Measurements from ENCODE around the gene MAB21L4. TPM values are rescaled to one million over a fixed set of nuclear protein-coding genes. Genes with fewer than 3 reads are reported as not detected.

The MAB21L4 gene
- total RNA-seq, 1 experiment from 2014 or later: not detected

DNA sequence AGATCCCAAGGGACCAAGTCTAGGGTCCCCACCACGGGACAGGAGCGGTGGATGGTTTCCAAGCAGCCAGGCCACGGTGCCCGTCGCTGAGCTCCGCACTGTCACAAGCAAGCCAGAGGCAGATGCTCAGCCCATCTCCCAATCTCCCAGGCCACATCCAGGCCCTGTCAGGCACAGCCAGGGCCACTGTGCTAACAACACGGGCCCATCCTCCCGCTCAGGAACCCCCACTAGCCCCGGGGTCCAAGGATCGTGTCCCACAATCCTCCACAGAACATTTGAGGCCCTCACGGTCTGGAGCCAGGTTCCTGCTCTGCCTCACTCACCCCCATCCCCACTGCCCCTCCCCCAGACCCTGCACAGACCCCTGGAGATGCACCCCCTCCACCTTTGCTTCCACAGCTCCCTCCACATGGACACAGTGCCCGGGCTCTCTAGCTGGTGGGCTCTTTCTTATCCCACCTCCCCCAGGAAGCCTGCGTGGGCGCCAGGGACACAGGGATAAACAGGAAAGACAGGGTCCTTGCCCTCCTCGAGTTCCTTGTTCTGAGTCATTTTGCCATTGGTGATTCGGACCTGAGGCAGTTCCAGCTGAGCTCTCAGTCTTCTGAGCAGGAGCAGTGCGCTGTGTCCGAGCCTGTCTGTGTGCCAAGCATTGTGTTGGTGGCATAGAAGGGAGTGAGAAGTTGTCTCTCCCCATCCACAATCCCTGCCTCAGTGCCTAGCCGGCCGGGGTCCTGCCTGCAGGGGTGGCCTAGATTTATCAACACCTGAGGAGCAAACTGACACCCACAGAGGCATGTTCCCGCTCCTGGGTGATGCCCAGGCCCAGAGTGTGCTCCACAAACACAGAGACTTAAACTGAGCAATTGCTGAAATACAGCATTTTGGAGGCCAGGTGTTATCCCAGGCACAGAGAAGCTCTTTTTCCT lies 17.2 kb upstream of the MAB21L4 start:
- no peak for DNase-seq (ENCODE audit: low spot score)

DNA sequence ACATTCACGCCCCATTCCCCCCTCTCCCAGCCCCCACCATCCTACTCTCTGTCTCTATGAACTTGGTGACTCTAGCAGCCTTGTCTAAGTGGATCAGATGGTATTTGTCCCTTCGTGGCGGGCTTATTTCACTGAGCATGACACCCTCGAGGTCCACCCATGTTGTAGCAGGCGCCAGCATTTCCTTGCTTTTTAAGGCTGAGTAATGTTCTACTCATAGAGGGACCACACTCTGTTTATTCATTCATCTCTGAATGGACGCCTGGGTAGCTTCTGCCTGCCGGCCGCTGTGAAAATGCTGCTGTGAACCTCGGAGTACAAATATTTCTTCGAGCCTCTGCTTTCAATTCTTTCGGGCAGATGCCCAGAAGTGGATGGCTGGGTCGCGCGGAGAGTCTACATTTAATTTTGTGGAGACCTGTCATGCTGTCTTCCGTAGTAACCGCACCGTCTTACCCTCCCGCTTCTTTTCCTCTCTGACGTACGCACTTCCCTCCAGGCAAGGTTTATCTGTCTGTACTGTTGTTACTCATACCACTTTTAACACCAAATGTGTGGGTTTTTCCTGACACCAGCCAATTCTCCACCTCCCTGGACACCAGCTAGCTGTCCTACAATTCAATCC lies 15.8 kb upstream of the MAB21L4 start:
- peak; percentile 52 for DNase-seq (ENCODE audit: low spot score)

DNA sequence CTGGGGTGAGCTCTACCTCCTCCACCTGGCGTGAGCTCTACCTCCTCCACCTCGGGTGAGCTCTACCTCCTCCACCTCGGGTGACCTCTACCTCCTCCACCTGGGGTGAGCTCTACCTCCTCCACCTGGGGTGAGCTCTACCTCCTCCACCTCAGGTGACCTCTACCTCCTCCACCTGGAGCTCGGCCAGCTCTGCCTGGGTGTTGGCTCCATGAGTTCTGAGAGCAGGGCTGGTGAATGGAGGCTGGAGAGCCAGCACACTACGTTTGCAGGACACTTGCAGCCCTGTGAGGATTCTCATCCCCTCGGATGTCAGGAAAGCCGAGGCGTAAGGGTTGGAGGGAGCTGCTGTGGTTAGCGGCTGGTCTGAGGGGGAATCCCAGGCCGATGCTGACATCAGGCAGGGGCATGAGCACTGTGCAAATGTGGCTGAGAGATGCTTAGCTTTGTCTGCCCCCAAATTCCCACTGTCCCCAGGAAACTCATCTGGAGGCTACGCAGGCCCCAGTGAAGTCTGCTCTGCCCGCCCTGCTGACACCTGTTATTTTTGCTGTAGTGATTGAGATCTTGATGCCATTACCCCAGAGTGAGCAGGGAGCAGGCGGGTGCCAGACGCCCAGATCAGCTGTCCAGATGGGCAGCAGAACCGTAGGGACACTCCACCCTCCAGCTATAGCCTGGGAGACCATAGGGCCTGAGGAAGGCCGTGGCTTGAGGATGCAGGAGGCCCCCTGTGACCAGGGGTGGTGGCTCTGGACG lies 13.4 kb upstream of the MAB21L4 start:
- no peak for DNase-seq (ENCODE audit: low spot score)

DNA sequence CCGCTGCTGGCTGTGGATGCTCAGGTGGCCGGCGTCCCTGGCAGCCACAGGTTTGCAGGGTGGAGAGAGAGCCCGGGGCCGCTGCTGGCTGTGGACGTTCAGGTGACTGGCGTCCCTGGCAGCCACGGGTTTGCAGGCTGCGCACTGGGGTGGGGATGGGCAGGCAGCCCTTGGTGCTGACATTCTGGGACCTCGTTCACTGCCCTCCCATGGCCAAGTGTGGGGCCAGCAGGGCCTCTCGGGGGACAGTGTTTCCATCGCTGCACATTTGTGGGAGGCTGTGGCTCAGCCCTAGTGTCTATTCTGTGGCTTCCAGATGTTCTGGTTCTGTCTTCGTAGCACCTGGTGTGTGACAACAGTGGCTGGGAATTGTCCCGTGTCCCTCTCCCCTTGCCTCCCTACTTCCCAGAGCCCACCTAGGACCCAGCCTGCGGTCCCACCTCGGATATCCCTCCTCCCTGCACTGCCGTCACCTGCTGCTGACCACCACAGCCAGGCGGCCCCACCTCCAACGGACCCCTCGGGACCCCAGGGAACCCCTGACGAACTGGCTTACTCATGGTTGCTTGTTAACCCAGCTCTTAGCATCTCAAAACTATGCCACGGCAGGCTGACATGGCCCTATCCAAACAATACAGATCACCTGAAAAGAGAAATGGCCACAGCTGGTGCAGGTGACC lies 11.1 kb upstream of the MAB21L4 start:
- DNase-seq (ENCODE audit: low spot score): no peak

DNA sequence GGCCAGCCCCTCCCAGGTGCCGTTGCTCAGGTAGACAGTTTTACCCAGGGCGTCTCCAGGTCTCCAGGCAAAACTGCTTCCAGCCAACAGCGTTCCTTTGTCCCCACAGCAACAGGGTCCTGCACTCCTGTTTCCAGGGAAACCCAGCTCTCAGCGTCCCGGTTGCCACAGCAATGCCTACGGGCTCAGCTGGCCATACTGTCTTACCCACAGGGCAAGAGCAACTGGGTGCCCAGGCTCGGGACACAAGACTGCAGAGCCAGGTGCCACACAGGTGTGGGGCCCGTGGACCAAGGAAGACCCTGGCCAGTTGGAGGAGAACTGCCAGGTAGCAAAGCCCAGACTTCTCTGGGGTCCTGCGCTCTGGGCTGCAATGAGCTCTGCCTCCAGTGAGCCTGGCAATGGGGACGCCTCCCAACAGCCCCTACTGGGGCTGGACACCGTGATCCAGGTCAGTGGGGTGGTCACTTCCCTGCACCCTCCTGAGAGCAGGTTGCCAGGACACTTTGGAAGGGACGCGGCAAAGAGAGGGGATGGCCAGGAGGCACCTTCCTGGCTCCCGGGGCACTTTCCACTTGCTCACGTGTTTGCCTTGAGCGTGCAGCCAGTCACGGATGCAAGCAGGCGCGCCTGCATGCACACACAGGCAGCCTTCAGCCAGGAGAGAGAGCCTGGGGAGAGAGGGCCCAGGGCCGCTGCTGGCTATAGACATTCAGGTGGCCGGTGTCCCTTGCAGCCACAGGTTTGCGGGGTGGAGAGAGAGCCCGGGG lies 10.4 kb upstream of the MAB21L4 start, which contains the start of gene CROCC2:
Gene CROCC2 (plus strand): TSS at position 196 of the 770 bp plus-strand sequence. CDS start 178 bp downstream, at position 374.
- no peak for DNase-seq (ENCODE audit: low spot score)

DNA sequence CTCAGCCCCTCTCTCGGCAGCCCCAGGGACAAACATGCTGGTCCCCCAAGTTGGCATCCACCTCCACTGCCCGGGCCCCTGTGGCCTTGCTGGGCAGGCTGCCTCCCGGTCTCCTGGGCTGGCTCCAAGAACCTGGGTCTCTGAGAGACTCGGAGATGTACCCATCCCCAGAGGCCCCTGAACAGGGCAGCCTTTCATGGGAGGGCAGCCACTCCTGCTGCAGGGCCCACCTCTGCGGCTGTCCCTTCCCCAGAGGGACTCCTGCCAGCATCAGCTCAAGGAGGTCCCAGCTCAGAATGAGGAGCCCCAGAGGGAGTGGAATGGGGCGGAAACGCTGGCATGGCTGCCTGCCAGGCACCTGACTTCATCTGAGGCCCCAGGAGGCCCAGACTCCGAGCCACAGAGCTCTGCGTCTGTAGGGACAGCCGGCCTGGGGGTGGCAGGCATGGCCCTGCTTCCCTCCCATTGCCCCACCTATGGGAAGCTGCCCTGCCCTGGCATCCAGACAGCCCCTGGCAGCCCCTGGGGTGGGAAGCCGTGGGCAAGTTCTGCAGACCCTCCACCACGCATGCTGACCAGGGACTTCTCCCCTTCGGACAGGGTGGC lies 9.3 kb upstream of the MAB21L4 start:
- DNase-seq (ENCODE audit: low spot score): peak; percentile 50

DNA sequence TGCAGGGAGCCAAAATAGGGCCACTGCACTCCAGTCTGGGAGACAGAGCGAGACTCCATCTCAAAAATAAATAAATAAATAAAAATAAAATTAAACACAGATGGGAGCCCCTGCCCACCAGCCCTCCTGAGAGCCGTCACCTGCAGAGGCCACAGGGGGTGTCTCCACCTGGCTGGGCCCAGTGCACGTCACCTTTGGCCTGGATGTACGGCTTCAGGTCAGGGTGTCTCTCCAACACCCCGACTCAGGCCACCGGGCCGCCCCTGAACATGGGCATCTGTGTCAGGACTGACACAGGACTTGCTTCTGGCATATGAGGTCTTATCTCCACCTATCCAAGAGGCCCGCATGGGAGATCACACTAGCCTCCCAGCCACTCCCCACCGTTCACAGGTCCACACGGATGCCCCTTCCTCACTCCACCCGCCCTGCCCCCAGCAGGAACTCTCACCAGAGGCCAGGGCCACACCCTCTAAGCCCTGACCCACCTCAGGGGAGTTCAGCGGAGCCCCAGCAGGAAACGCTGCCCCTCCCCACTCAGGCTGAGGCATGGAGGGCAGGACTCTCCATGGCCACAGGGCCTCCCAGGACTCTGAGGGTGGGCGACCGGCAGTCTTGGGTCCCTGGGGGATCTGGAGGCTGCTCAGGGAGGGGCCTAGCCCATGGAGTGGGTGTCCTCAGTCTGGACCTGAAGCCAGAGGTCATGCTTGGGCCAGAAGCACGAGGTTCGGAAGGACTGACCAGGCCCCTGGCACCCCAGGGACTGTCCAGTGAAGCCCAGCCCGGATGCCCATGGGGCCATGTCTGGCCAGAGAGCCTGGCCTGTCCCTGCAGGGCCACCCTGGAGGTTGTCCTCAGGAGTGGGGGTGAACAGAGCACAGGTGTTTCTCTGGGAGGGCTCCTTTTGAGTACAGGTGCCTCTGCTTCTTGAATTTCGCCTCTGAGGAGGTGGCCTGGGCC lies 8.5 kb upstream of the MAB21L4 start:
- no peak for DNase-seq (ENCODE audit: low spot score)

DNA sequence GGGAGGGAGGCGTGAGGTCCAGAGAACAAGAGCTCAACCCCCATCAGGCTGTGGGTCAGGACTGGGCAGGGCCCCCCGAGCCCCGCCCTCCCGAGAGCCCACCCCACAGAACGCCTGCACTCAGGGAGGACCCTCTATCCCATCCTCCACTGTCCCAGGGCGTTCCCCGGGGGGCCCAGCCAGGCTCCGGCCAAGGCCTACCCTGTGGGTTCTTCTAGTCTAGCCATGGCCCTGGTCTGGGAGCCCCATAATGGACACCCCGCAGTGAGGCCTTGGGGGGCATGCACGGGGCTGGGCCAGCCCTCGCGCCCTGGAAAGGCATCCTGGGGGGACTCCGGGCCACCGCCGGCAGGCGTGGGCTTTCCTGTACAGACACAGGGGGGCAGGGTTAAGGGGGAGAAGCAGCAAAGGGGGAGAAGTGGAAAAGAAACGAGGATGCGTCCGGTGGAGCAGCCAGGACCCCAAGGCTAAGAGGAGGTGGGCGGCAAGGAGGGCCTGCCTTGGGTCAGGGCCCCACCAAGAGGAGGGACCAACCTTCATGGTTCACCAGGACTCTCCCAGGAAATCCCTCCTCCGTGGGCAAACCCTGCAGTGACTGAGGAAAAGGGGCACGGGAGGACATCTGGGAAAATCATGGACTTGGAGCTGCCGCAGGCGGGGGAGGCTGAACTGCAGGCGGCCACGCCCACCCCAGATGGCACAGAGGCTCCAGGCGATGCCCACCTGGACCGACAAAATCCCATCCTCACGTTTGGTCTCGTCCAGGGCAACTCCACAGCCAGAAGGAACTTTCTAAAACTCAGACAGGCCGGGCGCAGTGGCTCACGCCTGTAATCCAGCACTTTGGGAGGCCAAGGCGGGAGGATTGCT lies 7.5 kb upstream of the MAB21L4 start:
- no peak for DNase-seq (ENCODE audit: low spot score)

DNA sequence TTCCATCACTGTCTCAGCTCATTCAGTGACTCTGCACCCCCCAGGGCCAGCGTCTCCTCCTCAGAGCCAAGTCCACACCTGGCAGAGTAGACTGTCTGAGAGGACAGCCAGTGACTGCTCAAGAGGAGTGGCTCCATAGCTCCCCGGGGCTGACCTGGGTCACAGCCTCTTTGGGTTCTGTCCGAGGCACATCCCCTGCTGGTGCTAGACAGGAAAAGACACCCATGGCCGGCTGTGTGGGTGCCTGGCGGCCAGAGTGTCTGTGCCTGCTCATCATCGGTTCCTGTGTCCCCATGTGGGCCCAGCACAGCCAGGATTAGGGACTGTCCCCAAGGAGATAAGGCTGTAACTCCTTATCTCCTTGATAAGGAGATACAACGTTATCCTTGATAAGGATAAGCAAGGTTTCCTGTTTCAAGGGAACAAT lies 6.7 kb upstream of the MAB21L4 start:
- no peak for DNase-seq (ENCODE audit: low spot score)

DNA sequence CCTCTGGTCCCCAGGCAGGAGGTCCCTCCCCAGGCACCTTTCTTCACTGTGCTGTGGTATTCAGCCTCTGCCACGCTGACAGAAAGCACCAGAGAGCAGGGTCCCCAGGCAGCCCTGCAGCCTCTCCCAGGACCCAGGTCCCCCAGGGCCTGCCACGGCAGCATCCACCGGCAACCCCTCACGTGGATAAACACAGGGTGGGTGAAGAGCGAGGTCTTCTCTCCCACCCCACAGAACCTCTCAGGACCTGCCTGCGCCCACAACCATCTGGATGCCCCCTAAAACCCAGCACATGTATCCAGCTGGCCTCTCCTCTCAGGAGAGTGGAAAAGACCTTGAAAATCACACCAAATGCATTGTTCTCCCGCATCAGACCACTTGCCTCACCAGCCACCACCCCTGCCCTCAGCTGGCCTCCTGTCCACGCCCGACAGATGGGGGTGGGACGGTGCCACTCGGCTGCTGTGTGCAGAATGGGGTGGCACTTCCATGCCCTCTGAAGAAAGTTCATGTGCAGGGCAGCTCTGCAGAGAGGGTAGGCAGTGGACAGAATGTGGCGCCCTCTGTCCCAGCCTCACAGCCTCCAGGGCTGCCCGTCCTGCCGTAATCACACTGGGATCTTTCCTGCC lies 6.1 kb upstream of the MAB21L4 start:
- no peak for DNase-seq (ENCODE audit: low spot score)

DNA sequence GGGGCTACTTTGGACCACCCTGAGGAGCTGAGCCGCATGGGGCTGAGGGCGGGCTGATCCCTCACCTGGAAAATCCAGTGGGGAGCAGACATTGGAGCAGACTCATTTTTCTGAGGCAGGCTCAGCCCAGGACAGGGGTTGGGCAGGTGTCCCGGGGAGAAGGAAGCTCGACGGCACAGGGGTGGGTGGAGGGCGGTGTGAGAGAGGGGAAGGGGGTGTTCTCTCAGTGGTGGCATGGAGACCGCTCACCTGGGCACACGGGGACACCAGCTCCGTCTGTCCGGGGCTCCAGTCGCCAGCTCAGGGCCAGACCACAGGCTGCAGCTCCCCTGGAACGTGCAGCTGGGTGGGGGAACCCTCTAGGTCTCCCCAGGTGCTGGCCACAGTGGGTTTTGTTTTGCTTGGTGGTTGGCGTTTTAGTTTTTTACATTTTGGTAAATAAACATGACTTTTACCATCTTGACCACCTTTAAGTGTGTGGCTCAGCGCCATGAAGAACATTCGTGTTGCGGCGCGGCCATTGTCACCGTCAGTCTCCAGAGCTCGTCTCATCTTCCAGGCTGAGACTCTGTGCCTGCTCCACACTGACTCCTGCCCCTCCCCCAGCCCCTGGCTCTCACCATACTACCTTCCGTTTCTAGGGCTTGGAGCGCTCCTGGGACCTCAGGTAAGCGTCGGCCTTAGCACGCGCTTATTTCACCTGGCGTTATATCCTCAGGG lies 4.3 kb upstream of the MAB21L4 start:
- DNase-seq (ENCODE audit: low spot score): no peak

DNA sequence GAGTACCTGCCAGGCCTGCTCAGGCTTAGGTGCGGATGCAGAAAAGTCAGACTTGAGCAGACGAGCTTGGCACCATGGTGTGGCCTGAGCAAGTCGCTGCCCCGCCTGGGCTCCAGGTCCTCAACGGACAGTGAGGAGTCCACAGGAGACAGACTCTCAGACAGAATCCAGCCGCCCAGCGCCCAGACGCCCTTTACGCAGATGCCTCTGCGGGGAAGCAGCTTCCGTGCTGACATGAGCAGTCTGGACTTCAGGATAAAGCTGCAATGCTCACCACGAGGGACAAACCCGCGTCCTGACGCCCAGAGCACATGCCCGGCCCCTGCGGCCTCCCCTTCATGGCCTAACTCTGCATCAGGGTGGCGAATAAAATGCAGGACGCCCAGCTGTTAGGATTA lies 3.5 kb upstream of the MAB21L4 start:
- no peak for DNase-seq (ENCODE audit: low spot score)

DNA sequence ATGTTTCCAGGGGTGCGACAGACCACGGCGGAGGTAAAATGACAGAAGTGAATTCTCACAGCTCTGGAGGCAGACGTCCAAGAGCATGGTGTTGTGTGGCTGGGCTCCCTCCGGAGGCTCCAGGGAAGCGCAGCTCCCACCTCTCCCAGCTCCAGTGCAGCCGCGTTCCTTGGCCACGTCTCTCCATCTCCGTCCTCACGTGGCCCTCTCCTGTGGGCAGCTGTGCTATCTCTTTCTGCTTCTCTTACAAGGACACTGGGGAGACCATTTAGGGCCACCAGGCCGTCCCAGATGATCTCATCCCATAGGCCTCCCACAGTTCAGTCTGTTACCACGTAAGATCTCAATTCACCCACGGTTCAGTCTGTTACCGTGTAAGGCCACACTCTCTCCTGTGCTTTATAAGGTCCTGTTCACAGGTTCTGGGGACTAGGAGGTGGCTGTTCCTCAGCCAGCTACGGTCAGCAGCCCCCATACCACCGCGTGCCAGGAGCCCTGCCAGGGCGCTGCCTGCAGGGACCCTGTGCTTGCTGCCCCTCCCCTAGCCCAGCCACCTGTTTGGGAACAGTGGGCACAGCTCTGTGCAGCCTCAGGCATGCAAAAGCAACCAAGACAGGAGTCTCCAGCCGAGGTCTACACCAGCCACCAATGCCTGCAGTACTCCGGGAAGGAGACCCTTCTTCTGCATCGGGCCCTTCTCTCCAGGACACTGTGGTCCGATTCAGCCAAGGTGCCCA lies 2.9 kb upstream of the MAB21L4 start:
- DNase-seq (ENCODE audit: low spot score): no peak

DNA sequence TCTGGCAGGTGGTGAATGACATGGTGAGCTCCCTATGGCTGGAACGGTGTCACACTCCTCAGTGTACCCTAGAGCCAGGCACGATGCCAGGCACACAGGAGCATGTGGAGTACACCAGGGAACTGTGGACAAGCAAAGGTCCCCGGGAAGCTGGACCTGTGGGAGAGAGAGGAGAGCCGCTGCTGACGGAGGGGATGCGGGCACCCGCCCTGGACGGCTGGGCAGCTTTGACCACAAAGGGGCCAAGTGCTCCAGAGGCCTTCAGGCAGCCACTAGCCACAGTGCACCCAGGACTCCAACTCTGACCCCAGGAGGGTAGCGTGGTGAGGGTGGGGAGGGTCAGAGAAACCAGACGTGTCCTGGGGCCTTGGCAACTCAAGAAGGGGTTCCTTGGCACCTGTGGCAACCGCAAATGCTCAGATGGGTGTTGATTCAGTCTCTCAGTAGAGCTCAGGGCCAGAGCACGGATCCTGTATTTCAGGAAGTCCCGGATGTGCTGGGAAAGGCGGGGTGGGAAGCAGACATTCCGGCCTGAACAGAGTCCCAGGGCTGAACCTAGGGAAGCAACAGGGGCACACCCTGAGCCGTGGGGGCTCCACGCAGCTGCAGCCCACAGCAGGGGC lies 2.3 kb upstream of the MAB21L4 start:
- no peak for DNase-seq (ENCODE audit: low spot score)

DNA sequence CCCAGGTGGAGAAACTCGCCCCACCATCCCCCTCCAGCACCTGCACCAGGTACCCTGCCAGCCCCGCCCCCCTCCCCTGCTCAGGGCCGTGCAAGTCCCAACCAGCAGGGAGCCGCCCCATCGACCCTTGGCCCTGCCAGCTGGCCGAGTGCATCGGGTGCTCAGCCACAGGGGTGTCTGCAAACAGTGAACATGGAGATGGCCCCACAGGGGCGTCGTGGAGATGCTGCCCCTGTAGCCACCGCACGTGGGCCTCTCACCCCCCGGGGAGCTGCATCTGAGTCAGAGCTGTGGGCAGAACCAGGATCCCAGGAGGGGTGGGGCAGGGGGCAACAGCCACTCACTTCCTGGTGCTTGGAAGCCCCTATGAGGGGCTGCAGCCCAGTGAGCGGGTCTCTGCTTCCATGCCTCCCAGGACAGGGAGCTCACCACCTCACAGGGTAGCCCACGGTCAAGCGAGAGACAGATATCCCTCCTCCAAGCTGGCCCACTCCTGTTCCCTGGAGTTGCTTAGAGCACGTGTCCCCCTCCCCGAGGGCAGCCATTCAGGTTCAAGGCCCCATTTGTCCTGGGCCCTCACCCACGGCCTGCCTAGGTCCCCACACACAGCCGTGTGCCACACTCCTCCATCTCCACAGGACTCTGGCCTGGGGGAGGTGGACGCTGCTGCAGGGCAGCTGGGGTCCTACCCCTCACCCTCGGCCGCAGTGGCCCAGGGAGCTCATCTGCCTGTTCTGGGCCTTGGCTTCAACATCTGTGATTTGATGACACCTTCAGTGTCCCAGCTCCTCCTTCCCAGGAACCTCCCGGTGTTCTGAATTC lies 1.1 kb upstream of the MAB21L4 start:
- DNase-seq (ENCODE audit: low spot score): no peak
